Peyer's patch (tissue), 4 donors: ENCODE measurements around the gene PDPN. TPM values are rescaled to one million over a fixed set of nuclear protein-coding genes. Genes with fewer than 3 reads are reported as not detected.

Source experiments
- DNase-seq, 3 donors: peaks; one replicate each; pipeline ENCODE4 v3.0.0-alpha.2; 2017 to 2019
- H3K27ac ChIP-seq, 4 donors: fragments of 200-600 bp; sonication (generic); one replicate each; pipeline ENCODE4 v1.5.1; 2016 to 2019
- H3K27me3 ChIP-seq, 2 donors: fragments of 200-600 bp; sonication (generic); one replicate each; pipeline ENCODE4 v1.5.1; 2019
- H3K36me3 ChIP-seq, 3 donors: fragments of 200-600 bp; sonication (generic); one replicate each; pipeline ENCODE4 v1.5.1; 2016 to 2019
- H3K4me1 ChIP-seq, 4 donors: fragments of 200-600 bp; sonication (generic); one replicate each; pipeline ENCODE4 v1.5.1; 2016 to 2019
- H3K4me3 ChIP-seq, 4 donors: fragments of 200-600 bp; sonication (generic); 1 replicate in 3 of 4; 2 replicates in 1 of 4; pipeline ENCODE4 v1.5.1; 2016 to 2019; ENCODE audit warnings: mild to moderate bottlenecking in 1 of 4
- H3K9me3 ChIP-seq, 4 donors: fragments of 200-600 bp; sonication (generic); one replicate each; pipeline ENCODE4 v1.5.1; 2016 to 2019; ENCODE audit warnings: mild to moderate bottlenecking in 1 of 4
- POLR2A ChIP-seq, 2 donors: fragments of 450-650 bp; IDR thresholded peaks; one replicate each; pipeline ENCODE4 v1.5.1; 2017; ENCODE audit warnings: antibody characterized with exemption in 2 of 2, mild to moderate bottlenecking in 2 of 2, moderate library complexity in 2 of 2
- total RNA-seq, 4 donors: library from RNA; depleted of rRNA; stranded (reverse); fragments of >200 nt; gene quantifications; one replicate each; pipeline ENCODE4 v1.1.0, GENCODE V29; 2016
- TF ChIP-seq, protein P1 (sequence below), 6 experiments: fragments of 450-650 bp in 4 of 6; fragments of 200-600 bp in 2 of 6; sonication (generic) in 1 of 6; IDR thresholded peaks; one replicate each; pipeline ENCODE4 v1.5.1; 2017 to 2019; ENCODE audit warnings: antibody characterized with exemption in 6 of 6, mild to moderate bottlenecking in 3 of 6, moderate library complexity in 1 of 6

PDPN gene
- total RNA-seq, 4 donors from 2014 or later = 2.4 to 44.6 (median 9.6) TPM

DNA sequence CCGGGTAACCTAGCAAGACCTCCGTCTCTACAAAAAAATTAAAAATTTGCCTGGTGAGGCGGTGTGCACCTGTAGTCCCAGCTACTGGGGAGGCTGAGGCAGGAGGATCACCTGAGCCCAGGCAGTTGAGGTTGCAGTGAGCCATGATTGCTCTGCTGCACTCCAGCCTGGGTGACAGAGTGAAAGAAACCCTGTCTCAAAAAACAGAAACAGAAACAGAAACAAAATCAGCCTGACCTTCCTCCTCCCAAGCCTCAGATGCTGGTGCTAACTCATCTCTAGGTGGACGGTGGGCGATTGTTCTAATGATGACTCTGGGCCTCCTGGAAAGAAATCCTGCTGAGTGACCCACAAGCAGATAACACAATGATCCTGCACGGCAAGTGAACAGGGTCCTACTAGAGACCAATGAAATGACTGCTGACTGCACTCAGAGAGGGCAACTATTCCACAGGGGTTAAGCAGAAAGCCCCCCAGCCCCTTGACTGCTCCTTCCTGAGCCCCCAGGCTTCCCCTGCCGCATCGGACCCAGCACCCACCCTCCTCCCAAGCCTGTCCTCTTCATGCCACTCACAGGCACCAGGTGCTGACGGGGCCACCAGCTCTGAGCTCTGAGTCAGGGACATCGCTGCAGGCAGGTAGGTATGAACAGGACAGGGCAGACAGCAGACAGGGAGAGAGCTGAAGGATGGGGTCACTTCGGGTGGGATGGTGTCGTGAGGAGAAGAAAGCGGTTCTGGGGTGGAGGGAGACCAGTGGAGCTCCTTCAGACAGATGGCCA, 42.0 kb upstream of the PDPN start:
- no peak for DNase-seq
- H3K27ac ChIP-seq = peak overlapping the region in 1 of 4 donors; percentile 12
- no peaks in the 10 kb centered on the region for H3K9me3 ChIP-seq
- no peaks in the 10 kb centered on the region for H3K36me3 ChIP-seq
- TF ChIP-seq, protein P1, sequence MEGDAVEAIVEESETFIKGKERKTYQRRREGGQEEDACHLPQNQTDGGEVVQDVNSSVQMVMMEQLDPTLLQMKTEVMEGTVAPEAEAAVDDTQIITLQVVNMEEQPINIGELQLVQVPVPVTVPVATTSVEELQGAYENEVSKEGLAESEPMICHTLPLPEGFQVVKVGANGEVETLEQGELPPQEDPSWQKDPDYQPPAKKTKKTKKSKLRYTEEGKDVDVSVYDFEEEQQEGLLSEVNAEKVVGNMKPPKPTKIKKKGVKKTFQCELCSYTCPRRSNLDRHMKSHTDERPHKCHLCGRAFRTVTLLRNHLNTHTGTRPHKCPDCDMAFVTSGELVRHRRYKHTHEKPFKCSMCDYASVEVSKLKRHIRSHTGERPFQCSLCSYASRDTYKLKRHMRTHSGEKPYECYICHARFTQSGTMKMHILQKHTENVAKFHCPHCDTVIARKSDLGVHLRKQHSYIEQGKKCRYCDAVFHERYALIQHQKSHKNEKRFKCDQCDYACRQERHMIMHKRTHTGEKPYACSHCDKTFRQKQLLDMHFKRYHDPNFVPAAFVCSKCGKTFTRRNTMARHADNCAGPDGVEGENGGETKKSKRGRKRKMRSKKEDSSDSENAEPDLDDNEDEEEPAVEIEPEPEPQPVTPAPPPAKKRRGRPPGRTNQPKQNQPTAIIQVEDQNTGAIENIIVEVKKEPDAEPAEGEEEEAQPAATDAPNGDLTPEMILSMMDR (IDR thresholded peaks at IDR 0.05) = no peak
- TF ChIP-seq POLR2A (IDR thresholded peaks at IDR 0.05) = no peak
- no peak overlapping the region for H3K4me3 ChIP-seq
- no peaks in the 10 kb centered on the region for H3K4me1 ChIP-seq
- no peaks in the 10 kb centered on the region for H3K27me3 ChIP-seq

DNA sequence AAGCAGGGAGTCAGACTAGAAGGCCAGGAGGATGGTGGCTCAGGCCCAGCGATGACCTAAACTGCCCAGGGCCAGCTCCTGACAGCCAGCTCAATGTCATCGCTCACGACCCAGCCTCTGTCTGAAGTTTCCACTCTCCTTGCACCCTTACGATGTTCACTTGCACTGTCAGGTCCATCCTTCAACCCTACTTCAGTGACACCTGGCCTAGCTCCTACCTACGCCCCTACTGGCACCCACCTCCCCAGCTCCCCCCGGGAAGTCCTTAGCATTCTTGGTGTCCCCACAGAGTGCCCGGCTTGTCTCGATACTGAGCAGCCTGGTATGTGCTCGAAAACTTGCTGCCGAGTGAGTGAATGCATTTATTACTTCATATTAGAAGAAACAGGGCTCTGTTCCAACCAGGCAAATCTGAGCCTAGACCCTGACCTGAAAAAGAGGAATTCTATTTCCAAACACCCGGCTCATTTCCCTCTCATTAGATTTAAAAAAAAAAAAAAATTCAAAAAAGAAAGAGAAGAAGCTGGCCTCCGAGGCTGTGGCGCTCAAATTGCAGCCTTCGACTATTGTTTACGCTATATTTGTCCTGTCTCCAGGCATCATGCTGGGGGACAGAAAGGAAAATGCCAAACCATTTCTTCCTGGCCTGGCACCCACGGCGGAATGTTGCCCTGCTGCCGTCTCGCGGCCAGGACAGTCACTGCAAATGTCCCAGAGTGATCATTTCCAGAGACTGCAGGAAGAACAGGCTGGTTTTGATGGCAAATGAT, 40.0 kb upstream of the PDPN start:
- TF ChIP-seq, protein P1 (IDR thresholded peaks at IDR 0.05) = peak in 3 of 6 experiments; percentile 33 to 42 (median 40)
- no peak for TF ChIP-seq POLR2A (IDR thresholded peaks at IDR 0.05)
- DNase-seq = peak in 1 of 3 donors; percentile 48
- Histone ChIP-seq H3K4me1 (no peaks in the 10 kb centered on the region), H3K27me3 (no peaks in the 10 kb centered on the region), H3K9me3 (no peaks in the 10 kb centered on the region), H3K27ac (peak overlapping the region in 1 of 4 donors; percentile 42), H3K36me3 (no peaks in the 10 kb centered on the region), H3K4me3 (no peak overlapping the region)

DNA sequence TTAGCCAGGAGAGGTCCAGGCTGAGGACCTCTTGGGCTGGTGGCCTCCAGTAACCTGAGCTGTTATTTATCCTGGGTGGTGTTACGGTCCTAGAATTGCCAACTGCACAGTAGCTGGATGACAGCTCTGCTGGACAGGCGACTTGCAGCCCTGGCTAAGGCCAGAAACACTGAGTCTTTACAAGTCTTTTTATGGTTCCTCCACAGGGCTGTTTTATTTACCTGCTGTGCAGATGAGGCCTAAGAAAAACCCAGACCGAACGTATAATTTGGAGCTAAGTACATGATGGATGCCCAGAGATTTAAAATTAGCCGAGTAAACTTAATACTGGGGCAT, 39.4 kb upstream of the PDPN start:
- no peak overlapping the region for H3K4me3 ChIP-seq
- H3K36me3 ChIP-seq = no peaks in the 10 kb centered on the region
- TF ChIP-seq, protein P1 (IDR thresholded peaks at IDR 0.05) = no peak
- TF ChIP-seq POLR2A (IDR thresholded peaks at IDR 0.05) = no peak
- H3K4me1 ChIP-seq = no peaks in the 10 kb centered on the region
- no peak for DNase-seq
- H3K27me3 ChIP-seq = no peaks in the 10 kb centered on the region
- H3K27ac ChIP-seq = peak overlapping the region in 1 of 4 donors; percentile 42
- no peaks in the 10 kb centered on the region for H3K9me3 ChIP-seq

DNA sequence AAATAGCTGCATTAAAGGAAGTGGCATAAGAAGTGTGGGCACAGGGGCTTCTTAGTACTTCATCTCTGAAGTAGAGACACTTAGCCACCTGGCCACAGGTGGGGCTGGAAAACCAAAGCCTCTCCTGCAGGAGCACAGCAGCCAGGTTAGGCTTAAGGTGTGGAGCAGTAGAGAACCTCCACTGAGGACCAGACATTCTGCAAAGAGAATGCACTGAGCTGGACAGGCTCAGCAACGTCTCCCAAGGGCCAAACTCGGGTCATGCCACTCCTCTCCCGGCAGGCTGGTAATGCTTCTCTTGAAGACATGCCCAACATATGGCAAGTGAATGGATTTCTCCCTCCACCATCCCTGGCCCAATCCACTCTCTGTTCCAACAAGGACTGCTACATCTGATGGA, 36.8 kb upstream of the PDPN start:
- H3K9me3 ChIP-seq = no peaks in the 10 kb centered on the region
- no peak overlapping the region for H3K27ac ChIP-seq
- H3K27me3 ChIP-seq = no peaks in the 10 kb centered on the region
- TF ChIP-seq, protein P1 (IDR thresholded peaks at IDR 0.05) = no peak
- no peak for TF ChIP-seq POLR2A (IDR thresholded peaks at IDR 0.05)
- DNase-seq = no peak
- H3K4me1 ChIP-seq = no peaks in the 10 kb centered on the region
- no peaks in the 10 kb centered on the region for H3K36me3 ChIP-seq
- H3K4me3 ChIP-seq = no peak overlapping the region

DNA sequence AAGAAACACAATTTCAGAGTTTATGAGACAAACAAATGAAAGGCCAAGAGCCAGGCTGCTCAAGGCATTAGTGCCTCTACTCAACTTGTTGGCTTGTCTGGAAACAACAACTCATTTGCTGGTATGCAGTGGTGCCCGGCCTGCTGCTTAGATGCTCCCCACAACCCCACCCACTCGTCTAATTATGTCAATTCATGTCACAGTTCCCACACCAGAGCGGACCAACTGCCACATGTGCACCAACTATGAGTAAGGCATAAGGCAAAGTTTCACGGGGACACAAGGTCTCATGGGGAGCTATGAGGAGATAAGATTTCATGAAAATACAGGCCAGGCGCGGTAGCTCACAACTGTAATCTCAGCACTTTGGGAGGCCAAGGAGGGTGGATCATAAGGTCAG, 35.4 kb upstream of the PDPN start:
- DNase-seq = no peak
- H3K9me3 ChIP-seq = no peaks in the 10 kb centered on the region
- no peak overlapping the region for H3K4me3 ChIP-seq
- H3K36me3 ChIP-seq = no peaks in the 10 kb centered on the region
- no peaks in the 10 kb centered on the region for H3K27me3 ChIP-seq
- TF ChIP-seq, protein P1 (IDR thresholded peaks at IDR 0.05) = no peak
- TF ChIP-seq POLR2A (IDR thresholded peaks at IDR 0.05) = no peak
- H3K27ac ChIP-seq = no peak overlapping the region
- no peaks in the 10 kb centered on the region for H3K4me1 ChIP-seq
